ENCODE results near the gene YPEL2. TPM values are rescaled to one million over a fixed set of nuclear protein-coding genes. Genes with fewer than 3 reads are reported as not detected.

Gene YPEL2
- polyA plus RNA-seq, 2 of the 4 experiments (the other 2 are of a cell fraction), result 5.4 to 8.2 TPM

DNA sequence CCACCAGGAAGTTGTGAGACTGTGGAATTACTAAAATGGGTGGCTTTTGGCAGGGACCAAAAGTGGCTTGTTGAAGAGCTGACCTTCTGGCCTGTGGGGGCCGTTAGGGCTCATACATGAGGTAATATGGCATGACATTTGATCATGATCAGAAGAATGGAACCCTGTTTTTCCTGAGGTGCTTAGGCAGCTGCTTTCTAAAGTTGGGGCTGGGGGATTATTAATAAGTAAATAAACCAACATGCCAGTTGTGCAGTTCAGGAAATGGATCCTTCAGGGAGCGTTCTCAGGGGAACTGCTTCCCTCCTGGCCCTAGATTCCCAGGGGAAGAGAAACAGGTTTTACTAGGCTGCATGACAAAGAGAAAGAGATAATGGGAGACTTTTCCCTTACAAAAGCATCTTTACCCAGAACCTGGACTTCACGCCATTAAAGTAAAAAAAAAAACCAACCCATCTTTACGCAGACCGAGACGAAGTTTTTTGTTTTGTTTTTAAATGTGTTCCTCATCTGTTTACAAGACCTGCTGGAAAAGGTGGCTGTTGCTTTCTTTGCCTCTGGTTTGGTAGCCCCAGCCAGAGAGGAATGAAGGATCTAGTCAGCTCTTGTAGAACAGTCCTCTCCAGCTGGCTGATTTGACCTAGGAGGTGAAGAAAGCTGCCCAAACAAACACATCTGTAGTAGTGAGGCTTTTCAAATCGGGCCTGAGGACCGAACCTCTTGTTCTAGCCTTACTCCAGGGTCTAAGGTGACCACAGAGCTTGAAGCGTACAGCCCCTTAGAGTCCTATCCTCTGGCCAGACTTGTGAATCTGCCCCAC is 22.7 kb downstream of the YPEL2 start:
- WGBS (ENCODE audit: missing lambda C conversion rate), result 62% methylated on average over 9 of the region's 9 CpGs
- Histone ChIP-seq H3K9me3 (no peaks in the 10 kb centered on the region), H3K27ac (no peak overlapping the region), H3K4me2 (no peak overlapping the region), H3K4me3 (no peak overlapping the region), H3K4me1 (no peaks in the 10 kb centered on the region)
- no peak for ATAC-seq
- TF ChIP-seq FOSB (CRISPR knock-in tag; IDR thresholded peaks at IDR 0.05) (no peak), JUN (IDR thresholded peaks at IDR 0.05) (no peak), NFE2L2 (conservative IDR thresholded peaks at IDR 0.05; ENCODE audit: low read length) (no peak), RNF2 (IDR thresholded peaks at IDR 0.05; ENCODE audit: borderline replicate concordance, low read depth) (no peak), EP300 (IDR thresholded peaks at IDR 0.05) (no peak), HOXB13 (CRISPR knock-in tag; IDR thresholded peaks at IDR 0.05; ENCODE audit: low read depth) (no peak), CEBPB (IDR thresholded peaks at IDR 0.05) (no peak), ZNF302 (CRISPR knock-in tag; IDR thresholded peaks at IDR 0.05) (no peak), CHD2 (IDR thresholded peaks at IDR 0.05; ENCODE audit: low read length, partially characterized antibody) (no peak), HEYL (CRISPR knock-in tag; IDR thresholded peaks at IDR 0.05) (no peak), ZSCAN20 (CRISPR knock-in tag; IDR thresholded peaks at IDR 0.05) (no peak), POLR2AphosphoS2 (conservative IDR thresholded peaks at IDR 0.05; ENCODE audit: low read length) (no peak)
- TF ChIP-seq, protein P1, sequence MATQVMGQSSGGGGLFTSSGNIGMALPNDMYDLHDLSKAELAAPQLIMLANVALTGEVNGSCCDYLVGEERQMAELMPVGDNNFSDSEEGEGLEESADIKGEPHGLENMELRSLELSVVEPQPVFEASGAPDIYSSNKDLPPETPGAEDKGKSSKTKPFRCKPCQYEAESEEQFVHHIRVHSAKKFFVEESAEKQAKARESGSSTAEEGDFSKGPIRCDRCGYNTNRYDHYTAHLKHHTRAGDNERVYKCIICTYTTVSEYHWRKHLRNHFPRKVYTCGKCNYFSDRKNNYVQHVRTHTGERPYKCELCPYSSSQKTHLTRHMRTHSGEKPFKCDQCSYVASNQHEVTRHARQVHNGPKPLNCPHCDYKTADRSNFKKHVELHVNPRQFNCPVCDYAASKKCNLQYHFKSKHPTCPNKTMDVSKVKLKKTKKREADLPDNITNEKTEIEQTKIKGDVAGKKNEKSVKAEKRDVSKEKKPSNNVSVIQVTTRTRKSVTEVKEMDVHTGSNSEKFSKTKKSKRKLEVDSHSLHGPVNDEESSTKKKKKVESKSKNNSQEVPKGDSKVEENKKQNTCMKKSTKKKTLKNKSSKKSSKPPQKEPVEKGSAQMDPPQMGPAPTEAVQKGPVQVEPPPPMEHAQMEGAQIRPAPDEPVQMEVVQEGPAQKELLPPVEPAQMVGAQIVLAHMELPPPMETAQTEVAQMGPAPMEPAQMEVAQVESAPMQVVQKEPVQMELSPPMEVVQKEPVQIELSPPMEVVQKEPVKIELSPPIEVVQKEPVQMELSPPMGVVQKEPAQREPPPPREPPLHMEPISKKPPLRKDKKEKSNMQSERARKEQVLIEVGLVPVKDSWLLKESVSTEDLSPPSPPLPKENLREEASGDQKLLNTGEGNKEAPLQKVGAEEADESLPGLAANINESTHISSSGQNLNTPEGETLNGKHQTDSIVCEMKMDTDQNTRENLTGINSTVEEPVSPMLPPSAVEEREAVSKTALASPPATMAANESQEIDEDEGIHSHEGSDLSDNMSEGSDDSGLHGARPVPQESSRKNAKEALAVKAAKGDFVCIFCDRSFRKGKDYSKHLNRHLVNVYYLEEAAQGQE (IDR thresholded peaks at IDR 0.05), result no peak
- TF ChIP-seq, protein P2, sequence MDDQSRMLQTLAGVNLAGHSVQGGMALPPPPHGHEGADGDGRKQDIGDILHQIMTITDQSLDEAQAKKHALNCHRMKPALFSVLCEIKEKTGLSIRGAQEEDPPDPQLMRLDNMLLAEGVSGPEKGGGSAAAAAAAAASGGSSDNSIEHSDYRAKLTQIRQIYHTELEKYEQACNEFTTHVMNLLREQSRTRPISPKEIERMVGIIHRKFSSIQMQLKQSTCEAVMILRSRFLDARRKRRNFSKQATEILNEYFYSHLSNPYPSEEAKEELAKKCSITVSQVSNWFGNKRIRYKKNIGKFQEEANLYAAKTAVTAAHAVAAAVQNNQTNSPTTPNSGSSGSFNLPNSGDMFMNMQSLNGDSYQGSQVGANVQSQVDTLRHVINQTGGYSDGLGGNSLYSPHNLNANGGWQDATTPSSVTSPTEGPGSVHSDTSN (IDR thresholded peaks at IDR 0.05), result no peak
- TF ChIP-seq, protein P3, sequence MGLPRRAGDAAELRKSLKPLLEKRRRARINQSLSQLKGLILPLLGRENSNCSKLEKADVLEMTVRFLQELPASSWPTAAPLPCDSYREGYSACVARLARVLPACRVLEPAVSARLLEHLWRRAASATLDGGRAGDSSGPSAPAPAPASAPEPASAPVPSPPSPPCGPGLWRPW (IDR thresholded peaks at IDR 0.05), result no peak
- TF ChIP-seq, protein P4, sequence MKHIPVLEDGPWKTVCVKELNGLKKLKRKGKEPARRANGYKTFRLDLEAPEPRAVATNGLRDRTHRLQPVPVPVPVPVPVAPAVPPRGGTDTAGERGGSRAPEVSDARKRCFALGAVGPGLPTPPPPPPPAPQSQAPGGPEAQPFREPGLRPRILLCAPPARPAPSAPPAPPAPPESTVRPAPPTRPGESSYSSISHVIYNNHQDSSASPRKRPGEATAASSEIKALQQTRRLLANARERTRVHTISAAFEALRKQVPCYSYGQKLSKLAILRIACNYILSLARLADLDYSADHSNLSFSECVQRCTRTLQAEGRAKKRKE (CRISPR knock-in tag; IDR thresholded peaks at IDR 0.05; ENCODE audit: low read depth), result no peak
- TF ChIP-seq, protein P5, sequence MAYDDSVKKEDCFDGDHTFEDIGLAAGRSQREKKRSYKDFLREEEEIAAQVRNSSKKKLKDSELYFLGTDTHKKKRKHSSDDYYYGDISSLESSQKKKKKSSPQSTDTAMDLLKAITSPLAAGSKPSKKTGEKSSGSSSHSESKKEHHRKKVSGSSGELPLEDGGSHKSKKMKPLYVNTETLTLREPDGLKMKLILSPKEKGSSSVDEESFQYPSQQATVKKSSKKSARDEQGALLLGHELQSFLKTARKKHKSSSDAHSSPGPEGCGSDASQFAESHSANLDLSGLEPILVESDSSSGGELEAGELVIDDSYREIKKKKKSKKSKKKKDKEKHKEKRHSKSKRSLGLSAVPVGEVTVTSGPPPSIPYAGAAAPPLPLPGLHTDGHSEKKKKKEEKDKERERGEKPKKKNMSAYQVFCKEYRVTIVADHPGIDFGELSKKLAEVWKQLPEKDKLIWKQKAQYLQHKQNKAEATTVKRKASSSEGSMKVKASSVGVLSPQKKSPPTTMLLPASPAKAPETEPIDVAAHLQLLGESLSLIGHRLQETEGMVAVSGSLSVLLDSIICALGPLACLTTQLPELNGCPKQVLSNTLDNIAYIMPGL (CRISPR knock-in tag; IDR thresholded peaks at IDR 0.05; ENCODE audit: borderline replicate concordance), result no peak
- DNase-seq (ENCODE audit: low read depth in 1 of 2, low spot score in 1 of 2), result no peak
- ChIA-PET CTCF (interaction anchor here (0.7 to 1.5 kb wide), 3 partner anchors 43 to 54 kb away, joined by 3 to 5 read pairs (median 3); no protein-coding TSS in a partner anchor), POLR2A (no interaction called here)
- no peak for FAIRE-seq

Measured in A549 (cell line).